CD4-positive, CD25-positive, alpha-beta regulatory T cell (primary cell): ENCODE measurements around the gene ITPRIPL2. TPM values are rescaled to one million over a fixed set of nuclear protein-coding genes. Genes with fewer than 3 reads are reported as not detected.

Source experiments
- ATAC-seq, 2 donors: fragments of 150-1000 bp; cut with Tn5 transposase; one replicate each; pipeline ENCODE4 v1.10.0; 2021; ENCODE audit warnings: low read depth in 2 of 2, moderate number of reproducible peaks in 2 of 2, moderate library complexity in 1 of 2
- DNase-seq, 3 donors: peaks; one replicate each; pipeline versions ENCODE4 v3.0.0 to v3.0.0-alpha.2; 2012 to 2022; ENCODE audit warnings: mixed read lengths in 1 of 3
- H3K27ac ChIP-seq: one replicate; pipeline ENCODE4 v1.7.0; 2013; ENCODE audit warnings: mild to moderate bottlenecking, low read length; ENCODE audit not compliant: insufficient read depth, poor library complexity, severe bottlenecking
- H3K27me3 ChIP-seq: one replicate; pipeline ENCODE4 v1.7.0; 2013; ENCODE audit warnings: low read length; ENCODE audit not compliant: control insufficient read depth, insufficient read depth
- H3K36me3 ChIP-seq: one replicate; pipeline ENCODE4 v1.7.0; 2013; ENCODE audit warnings: mild to moderate bottlenecking, low read length, moderate library complexity; ENCODE audit not compliant: control insufficient read depth, insufficient read depth
- H3K4me1 ChIP-seq: 2 replicates; pipeline ENCODE4 v1.7.0; 2013; ENCODE audit warnings: mild to moderate bottlenecking, low read length; ENCODE audit not compliant: insufficient read depth, control insufficient read depth, poor library complexity, severe bottlenecking
- H3K4me3 ChIP-seq: one replicate; pipeline ENCODE4 v1.7.0; 2013; ENCODE audit warnings: low read depth, mild to moderate bottlenecking, low read length, moderate library complexity
- H3K9me3 ChIP-seq, 2 experiments: 1 replicate in 1 of 2; 2 replicates in 1 of 2; pipeline ENCODE4 v1.7.0; 2013; ENCODE audit warnings: low read length in 2 of 2, mild to moderate bottlenecking in 1 of 2, moderate library complexity in 1 of 2; ENCODE audit not compliant: control insufficient read depth in 2 of 2
- H3K27ac Mint-ChIP-seq, 3 donors: one replicate each; pipeline ENCODE4 v1.8.0; 2020 to 2022; ENCODE audit warnings: mild to moderate bottlenecking in 3 of 3, mixed read lengths in 3 of 3, moderate library complexity in 2 of 3
- H3K27me3 Mint-ChIP-seq: one replicate; pipeline ENCODE4 v1.8.0; 2022; ENCODE audit warnings: mild to moderate bottlenecking, mixed read lengths
- H3K36me3 Mint-ChIP-seq: one replicate; pipeline ENCODE4 v1.8.0; 2020; ENCODE audit warnings: mixed read lengths
- H3K4me1 Mint-ChIP-seq, 4 donors: one replicate each; pipeline ENCODE4 v1.8.0; 2020 to 2022; ENCODE audit warnings: mixed read lengths in 4 of 4, mild to moderate bottlenecking in 1 of 4
- H3K4me3 Mint-ChIP-seq, 4 donors: one replicate each; pipeline ENCODE4 v1.8.0; 2020 to 2022; ENCODE audit warnings: mild to moderate bottlenecking in 4 of 4, mixed read lengths in 4 of 4, moderate library complexity in 3 of 4
- H3K9me3 Mint-ChIP-seq, 7 donors: one replicate each; pipeline ENCODE4 v1.8.0; 2020 to 2022; ENCODE audit warnings: mixed read lengths in 7 of 7, mild to moderate bottlenecking in 3 of 7, moderate library complexity in 2 of 7
- polyA plus RNA-seq, 4 donors: library from polyadenylated mRNA; unstranded; fragments of 300-500 nt; fragmentation: Illumina TruSeq; gene quantifications; one replicate each; pipeline ENCODE4 v1.2.3, GENCODE V29; 2021
- total RNA-seq: library from RNA; stranded (reverse); gene quantifications from one replicate; pipeline ENCODE4 v1.2.3, GENCODE V29; 2022

Gene ITPRIPL2
- total and polyA plus RNA-seq, 5 donors from 2014 or later: 0.15 to 1.1 (median 0.19) TPM; not detected in 1

DNA sequence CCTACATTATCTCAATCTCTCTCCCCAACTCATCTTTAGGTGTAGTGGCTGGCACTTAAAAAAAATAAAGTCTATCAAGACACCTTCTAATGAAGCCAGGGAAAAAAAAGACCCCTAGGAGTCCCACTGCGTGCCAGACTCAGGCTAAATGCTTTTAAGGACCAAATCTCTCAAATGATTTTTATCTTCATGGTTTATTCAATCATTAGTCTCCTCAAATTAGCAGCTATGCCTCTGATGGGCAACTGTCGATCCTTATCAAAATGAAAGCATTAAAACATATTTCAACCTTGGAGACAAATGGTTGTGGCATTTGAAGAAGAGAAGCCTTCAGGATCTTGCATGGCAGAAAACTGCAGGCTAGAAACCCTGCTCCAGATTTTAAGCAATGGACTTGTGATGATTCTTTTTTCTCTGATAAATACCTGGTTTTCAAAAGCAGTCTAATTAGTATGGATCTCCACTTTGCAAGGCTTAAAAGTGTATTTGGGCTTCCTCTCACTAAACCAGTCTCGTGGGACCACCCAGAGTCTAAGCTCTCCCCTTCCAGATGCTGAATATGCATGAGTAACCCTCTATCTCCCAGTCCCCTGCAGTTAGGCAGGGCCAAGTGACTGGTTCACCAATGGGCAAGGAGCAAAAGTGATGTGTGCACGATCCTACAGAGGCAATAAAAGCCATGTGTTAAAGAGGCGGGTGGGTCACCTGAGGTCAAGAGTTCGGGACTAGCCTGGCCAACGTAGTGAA is 14.9 kb downstream of the ITPRIPL2 start:
- no peak for DNase-seq
- peaks cover 0 to 2% (median 0%) of the 10 kb centered on the region in 7 donors for H3K9me3 Mint-ChIP-seq
- H3K27ac Mint-ChIP-seq: no peak overlapping the region
- no peaks in the 10 kb centered on the region for H3K36me3 Mint-ChIP-seq
- no peak overlapping the region for H3K4me3 Mint-ChIP-seq
- Histone ChIP-seq H3K4me3 (no peak overlapping the region), H3K36me3 (no peaks in the 10 kb centered on the region), H3K27ac (no peak overlapping the region), H3K4me1 (no peaks in the 10 kb centered on the region), H3K27me3 (no peaks in the 10 kb centered on the region), H3K9me3 (no peaks in the 10 kb centered on the region)
- peaks cover 0 to 9% (median 8%) of the 10 kb centered on the region in 4 donors for H3K4me1 Mint-ChIP-seq
- ATAC-seq: no peak
- H3K27me3 Mint-ChIP-seq: no peaks in the 10 kb centered on the region

GRCh38 chr16:19130385-19130784 is 16.6 kb downstream of the ITPRIPL2 start:
- no peaks in the 10 kb centered on the region for H3K4me1 ChIP-seq

DNA sequence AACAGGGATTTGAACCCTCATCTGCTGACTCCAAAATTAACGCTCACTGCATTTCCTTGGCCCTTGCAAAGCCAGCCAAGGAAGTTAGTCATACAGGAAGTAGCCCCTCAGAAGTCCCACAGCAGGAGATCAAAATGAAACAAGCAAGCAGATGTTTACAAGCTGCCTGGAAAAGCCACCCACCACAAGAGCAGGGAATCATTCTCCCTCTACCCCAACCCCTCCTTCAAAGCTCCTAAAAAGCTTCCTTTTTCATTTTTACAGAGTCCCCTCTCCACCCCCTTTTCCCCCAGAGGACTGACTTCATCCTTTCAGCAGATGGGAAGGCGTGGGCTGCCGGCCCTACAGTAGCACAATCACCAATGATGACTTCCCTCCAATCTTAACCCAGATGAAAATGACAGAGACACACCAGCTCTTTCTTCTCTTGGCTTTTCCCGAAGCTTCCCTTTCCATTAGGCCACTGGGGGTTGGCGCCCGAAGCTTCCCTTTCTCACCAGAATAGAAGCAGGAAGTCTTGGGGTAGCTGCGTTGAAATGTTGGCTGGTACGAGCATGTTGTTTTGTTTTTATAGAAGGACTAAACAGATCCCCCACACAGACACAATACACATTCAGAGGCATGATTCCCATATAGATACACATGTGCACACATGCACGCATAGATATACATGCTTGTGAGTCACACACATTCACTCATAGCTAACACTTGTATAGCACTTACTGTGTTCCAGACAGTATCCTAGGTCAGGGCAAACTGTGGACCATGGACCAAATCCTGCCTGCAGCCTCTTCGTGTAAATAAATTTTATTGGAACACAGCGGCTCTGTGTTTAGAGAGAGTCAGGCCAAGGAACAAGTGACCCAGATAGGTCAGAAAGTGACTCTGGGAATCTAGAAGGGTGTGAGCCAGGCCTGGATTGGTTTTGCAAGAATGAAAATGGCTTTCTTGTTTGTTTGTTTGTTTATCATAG is 17.4 kb downstream of the ITPRIPL2 start:
- H3K9me3 ChIP-seq: no peaks in the 10 kb centered on the region
- DNase-seq (no peak), ATAC-seq (no peak)
- Mint-ChIP-seq H3K4me3 (no peak overlapping the region), H3K36me3 (no peaks in the 10 kb centered on the region), H3K4me1 (peaks cover 0 to 9% (median 8%) of the 10 kb centered on the region in 4 donors), H3K27ac (no peak overlapping the region), H3K27me3 (no peaks in the 10 kb centered on the region), H3K9me3 (peaks cover 0 to 1% (median 0%) of the 10 kb centered on the region in 7 donors)
- no peak overlapping the region for H3K4me3 ChIP-seq
- H3K4me1 ChIP-seq: no peaks in the 10 kb centered on the region
- H3K27ac ChIP-seq: no peak overlapping the region
- no peaks in the 10 kb centered on the region for H3K27me3 ChIP-seq
- H3K36me3 ChIP-seq: no peaks in the 10 kb centered on the region

More at GRCh38 chr16:19130385-19130784, 16.6 kb downstream of the ITPRIPL2 start:
- ATAC-seq: no peak
- DNase-seq: no peak
- no peaks in the 10 kb centered on the region for H3K27me3 ChIP-seq
- Mint-ChIP-seq H3K4me3 (no peak overlapping the region), H3K27me3 (no peaks in the 10 kb centered on the region), H3K36me3 (no peaks in the 10 kb centered on the region), H3K4me1 (peaks cover 0 to 9% (median 8%) of the 10 kb centered on the region in 4 donors), H3K27ac (no peak overlapping the region), H3K9me3 (peaks cover 0 to 1% (median 0%) of the 10 kb centered on the region in 7 donors)
- H3K4me3 ChIP-seq: no peak overlapping the region
- no peaks in the 10 kb centered on the region for H3K9me3 ChIP-seq
- no peaks in the 10 kb centered on the region for H3K36me3 ChIP-seq
- H3K27ac ChIP-seq: no peak overlapping the region

GRCh38 chr16:19131825-19132218 is 18.1 kb downstream of the ITPRIPL2 start:
- no peak for ATAC-seq

DNA sequence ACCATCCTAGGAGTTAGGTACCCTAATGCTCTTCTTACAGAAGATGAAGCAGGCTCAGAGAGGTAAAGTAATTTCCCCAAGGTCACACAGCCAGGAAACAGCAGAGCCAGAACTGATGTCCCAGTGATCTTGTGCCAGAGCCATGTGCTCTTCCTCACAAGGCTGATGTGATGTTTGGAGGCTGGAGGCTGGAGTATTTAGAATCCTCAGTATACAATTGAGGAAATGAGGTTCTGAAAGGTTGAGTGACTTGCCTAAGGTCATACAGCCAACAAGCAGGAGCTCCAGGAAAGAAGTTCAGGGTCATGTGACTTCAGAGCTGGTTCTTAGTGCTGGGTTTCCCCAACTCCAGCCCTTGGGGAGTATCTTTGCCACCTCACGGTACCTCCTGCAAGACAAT is 18.5 kb downstream of the ITPRIPL2 start:
- ATAC-seq: no peak
- H3K4me1 ChIP-seq: no peaks in the 10 kb centered on the region
- H3K9me3 ChIP-seq: no peaks in the 10 kb centered on the region
- H3K27ac ChIP-seq: no peak overlapping the region
- Mint-ChIP-seq H3K27me3 (peaks cover under 1% of the 10 kb centered on the region), H3K36me3 (no peaks in the 10 kb centered on the region), H3K9me3 (peaks cover 0 to 1% (median 0%) of the 10 kb centered on the region in 7 donors), H3K4me3 (no peak overlapping the region), H3K4me1 (peaks cover 0 to 9% (median 8%) of the 10 kb centered on the region in 4 donors), H3K27ac (no peak overlapping the region)
- no peaks in the 10 kb centered on the region for H3K27me3 ChIP-seq
- no peak overlapping the region for H3K4me3 ChIP-seq
- DNase-seq: no peak
- H3K36me3 ChIP-seq: no peaks in the 10 kb centered on the region

More at GRCh38 chr16:19131825-19132218, 18.1 kb downstream of the ITPRIPL2 start:
- no peak overlapping the region for H3K27ac ChIP-seq
- no peak overlapping the region for H3K4me3 Mint-ChIP-seq
- H3K27ac Mint-ChIP-seq: no peak overlapping the region
- no peak for DNase-seq
- no peaks in the 10 kb centered on the region for H3K27me3 Mint-ChIP-seq
- H3K27me3 ChIP-seq: no peaks in the 10 kb centered on the region
- peaks cover 0 to 9% (median 8%) of the 10 kb centered on the region in 4 donors for H3K4me1 Mint-ChIP-seq
- no peaks in the 10 kb centered on the region for H3K36me3 ChIP-seq
- H3K36me3 Mint-ChIP-seq: no peaks in the 10 kb centered on the region
- no peak overlapping the region for H3K4me3 ChIP-seq
- no peaks in the 10 kb centered on the region for H3K4me1 ChIP-seq
- no peaks in the 10 kb centered on the region for H3K9me3 ChIP-seq
- peaks cover 0 to 1% (median 0%) of the 10 kb centered on the region in 7 donors for H3K9me3 Mint-ChIP-seq

DNA sequence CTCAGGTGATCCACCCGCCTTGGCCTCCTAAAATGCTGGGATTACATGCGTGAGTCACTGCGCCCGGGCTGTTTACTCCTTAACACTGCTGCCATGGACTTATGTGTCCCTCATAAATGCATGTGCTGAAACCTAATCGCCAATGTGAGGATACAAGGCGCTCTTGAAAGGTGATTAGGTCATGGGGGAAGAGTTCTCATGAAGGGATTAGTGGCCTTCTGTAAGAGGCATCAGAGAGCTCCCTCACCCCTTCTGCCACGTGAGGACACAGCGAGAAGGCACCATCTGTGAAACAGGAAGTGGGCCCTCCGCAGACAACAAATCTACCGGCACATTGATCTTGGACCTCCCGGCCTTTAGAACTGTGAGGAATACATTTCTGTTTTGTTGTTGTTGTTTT is 19.1 kb downstream of the ITPRIPL2 start:
- peaks cover 0 to 9% (median 8%) of the 10 kb centered on the region in 4 donors for H3K4me1 Mint-ChIP-seq
- H3K27ac Mint-ChIP-seq: no peak overlapping the region
- Histone ChIP-seq H3K27me3 (no peaks in the 10 kb centered on the region), H3K4me3 (no peak overlapping the region), H3K4me1 (no peaks in the 10 kb centered on the region), H3K9me3 (no peaks in the 10 kb centered on the region), H3K36me3 (no peaks in the 10 kb centered on the region), H3K27ac (no peak overlapping the region)
- peaks cover 6% of the 10 kb centered on the region for H3K27me3 Mint-ChIP-seq
- H3K9me3 Mint-ChIP-seq: peaks cover 0 to 1% (median 0%) of the 10 kb centered on the region in 7 donors
- no peak overlapping the region for H3K4me3 Mint-ChIP-seq
- ATAC-seq: no peak
- no peaks in the 10 kb centered on the region for H3K36me3 Mint-ChIP-seq
- no peak for DNase-seq

- peaks cover 6% of the 10 kb centered on the region for H3K27me3 Mint-ChIP-seq
- Histone ChIP-seq H3K4me3 (no peak overlapping the region), H3K27me3 (no peaks in the 10 kb centered on the region), H3K36me3 (no peaks in the 10 kb centered on the region), H3K9me3 (no peaks in the 10 kb centered on the region), H3K27ac (no peak overlapping the region), H3K4me1 (no peaks in the 10 kb centered on the region)
- ATAC-seq: no peak
- H3K27ac Mint-ChIP-seq: no peak overlapping the region
- no peak for DNase-seq
- no peaks in the 10 kb centered on the region for H3K36me3 Mint-ChIP-seq
- H3K4me1 Mint-ChIP-seq: peaks cover 0 to 9% (median 8%) of the 10 kb centered on the region in 4 donors
- H3K4me3 Mint-ChIP-seq: no peak overlapping the region
- peaks cover 0 to 1% (median 0%) of the 10 kb centered on the region in 7 donors for H3K9me3 Mint-ChIP-seq
Measured at GRCh38 chr16:19133600-19133999, 19.8 kb downstream of the ITPRIPL2 start.
